Inflammatory macrophage treated with lipopolysaccharide for 1 hour (primary cell): ENCODE data around the gene NMU.
"Not testable (repeated sequence)": the region's sequence is repeated elsewhere in the genome, so short reads cannot be mapped to it uniquely, and the experiment has no call there.

Experiments used
- DNase-seq, 2 donors: peaks; one replicate each; pipeline ENCODE4 v3.0.0-alpha.2; 2020 to 2022

The NMU gene

GRCh38 chr4:55635741-55636655 lies at the start of gene NMU:
Gene NMU, minus strand, starts transcription at chr4:55636298. Its CDS starts 106 bp downstream, at chr4:55636192.
- DNase-seq, result no peak

DNA sequence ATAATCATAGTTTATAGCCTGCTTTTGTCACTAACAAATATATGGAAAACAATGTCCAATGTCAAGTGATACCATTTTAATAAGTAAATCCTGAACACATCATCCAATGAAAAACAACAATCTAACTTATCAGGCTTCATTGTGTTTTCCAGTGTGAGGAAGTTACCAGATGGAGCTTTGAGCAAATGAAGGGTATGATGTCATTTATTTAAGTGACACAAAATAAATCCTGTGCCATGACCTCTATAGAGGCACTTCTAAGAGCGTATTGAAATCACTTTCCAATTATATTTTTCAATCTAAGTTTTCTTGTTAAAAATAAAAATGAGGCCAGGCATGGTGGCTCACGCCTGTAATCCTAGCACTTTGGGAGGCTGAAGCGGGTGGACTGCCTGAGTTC lies 48.2 kb upstream of the NMU start:
- no peak for DNase-seq

DNA sequence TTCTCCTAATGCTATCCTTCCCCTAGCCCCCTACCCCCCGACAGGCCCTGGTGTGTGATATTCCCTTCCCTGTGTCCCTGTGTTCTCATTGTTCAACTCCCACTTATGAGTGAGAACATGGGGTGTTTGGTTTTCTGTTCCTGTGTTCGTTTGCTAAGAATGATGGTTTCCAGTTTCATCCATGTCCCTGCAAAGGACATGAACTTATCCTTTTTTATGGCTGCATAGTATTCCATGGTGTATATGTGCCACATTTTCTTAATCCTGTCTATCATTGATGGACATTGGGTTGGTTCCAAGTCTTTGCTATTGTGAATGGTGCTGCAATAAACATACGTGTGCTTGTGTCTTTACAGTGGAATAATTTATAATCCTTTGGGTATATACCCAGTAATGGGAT lies 46.7 kb upstream of the NMU start:
- not testable (repeated sequence) for DNase-seq

GRCh38 chr4:55682295-55682694 lies 46.2 kb upstream of the NMU start:
- DNase-seq, result no peak

GRCh38 chr4:55681430-55681829 lies 45.3 kb upstream of the NMU start:
- DNase-seq, result no peak

- DNase-seq, result no peak
Observed at GRCh38 chr4:55675196-55675793, 39.2 kb upstream of the NMU start.

- no peak for DNase-seq
Observed at GRCh38 chr4:55673424-55673823, 37.3 kb upstream of the NMU start.

DNA sequence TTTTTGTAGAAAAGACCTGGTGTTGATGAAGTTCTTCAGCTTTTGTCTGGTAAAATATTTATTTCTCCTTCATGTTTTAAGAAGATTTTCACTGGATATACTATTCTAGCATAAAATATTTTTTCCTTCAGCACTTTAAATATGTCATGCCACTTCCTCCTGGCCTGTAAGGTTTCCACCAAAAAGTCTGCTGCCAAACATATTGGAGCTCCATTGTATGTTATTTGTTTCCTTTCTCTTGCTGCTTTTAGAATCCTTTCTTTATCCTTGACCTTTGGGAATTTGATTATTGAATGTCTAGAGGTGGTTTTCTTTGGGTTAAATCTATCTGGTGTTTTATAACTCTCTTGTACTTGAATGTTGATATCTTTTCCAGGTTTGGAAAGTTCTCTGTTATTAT lies 35.6 kb upstream of the NMU start:
- DNase-seq, result no peak

DNA sequence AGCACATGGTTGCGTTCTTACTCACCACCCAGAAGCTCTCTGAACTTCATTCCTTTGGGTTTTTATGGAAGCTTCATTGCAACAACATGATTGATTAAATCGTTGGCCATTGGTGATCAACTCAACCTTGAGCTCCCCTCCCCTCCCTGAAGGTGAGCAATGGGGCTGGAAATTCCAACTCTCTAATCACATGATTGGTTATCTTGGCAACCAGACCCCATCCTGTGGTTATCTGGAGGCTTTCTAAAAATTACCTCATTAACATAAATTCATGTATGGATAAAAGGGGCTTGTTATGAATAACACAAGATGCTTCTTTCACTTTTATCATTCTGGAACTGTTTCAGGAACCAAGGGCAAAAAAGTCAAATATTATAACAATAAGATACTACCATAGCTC lies 34.6 kb upstream of the NMU start:
- no peak for DNase-seq

- DNase-seq, result no peak
Observed at GRCh38 chr4:55668449-55668848, 32.4 kb upstream of the NMU start.

DNA sequence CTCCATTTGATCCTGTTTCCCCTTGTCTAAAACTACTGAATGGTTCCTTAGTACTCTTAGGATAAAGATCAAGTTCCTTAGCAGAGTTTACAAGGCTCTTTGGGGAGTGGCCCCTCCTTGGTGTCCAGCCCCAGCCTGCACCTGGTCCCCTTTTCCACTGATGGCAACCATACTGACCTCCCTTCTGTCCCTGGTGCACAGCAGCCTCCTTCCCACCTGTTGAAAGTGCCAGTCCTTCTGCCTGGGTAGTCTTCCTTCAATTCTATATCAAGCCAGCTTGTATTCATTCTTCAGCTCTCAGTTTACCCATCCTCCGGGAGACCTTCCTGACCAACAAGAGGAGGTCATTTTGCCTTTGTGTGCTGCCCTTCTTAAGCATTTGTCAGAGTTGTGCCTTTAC lies 30.4 kb upstream of the NMU start:
- no peak for DNase-seq

DNA sequence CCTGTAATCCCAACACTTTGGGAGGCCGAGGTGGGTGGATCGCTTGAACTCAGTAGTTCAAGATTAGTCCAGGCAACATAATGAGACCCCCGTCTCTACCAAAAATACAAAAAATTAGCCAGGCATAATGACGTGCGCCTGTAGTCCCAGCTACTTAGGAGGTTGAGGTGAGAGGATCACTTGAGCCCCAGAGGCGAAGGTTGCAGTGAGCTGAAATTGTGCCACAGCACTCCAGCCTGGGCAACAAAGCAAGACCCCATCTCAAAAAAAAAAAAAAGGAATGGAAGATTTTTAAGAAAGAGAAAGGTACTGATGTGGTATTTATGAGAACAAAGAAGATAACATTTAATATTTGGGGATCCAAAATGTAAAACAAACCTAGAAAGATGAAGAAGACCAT lies 27.0 kb upstream of the NMU start:
- DNase-seq, result no peak

GRCh38 chr4:55661398-55662056 lies 25.4 kb upstream of the NMU start:
- no peak for DNase-seq

DNA sequence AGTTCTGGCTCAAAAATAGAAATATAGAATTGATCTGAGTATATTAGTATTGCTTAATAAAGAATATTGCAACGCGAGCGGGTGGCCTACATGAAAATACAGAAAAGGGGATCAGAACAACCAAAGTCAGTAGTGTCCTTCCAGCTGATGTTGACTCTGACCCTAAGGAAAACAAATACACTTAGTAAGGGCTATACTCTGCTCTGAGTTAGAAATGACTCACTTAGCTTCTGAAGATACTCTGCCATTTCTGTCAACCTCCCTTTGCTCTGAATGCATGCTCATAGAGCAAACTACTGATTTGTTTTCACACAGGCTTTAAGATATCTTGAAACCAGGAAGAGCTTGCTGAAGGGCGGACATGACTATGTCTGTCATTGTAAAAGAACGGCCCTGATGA lies 22.6 kb upstream of the NMU start:
- DNase-seq, result no peak

DNA sequence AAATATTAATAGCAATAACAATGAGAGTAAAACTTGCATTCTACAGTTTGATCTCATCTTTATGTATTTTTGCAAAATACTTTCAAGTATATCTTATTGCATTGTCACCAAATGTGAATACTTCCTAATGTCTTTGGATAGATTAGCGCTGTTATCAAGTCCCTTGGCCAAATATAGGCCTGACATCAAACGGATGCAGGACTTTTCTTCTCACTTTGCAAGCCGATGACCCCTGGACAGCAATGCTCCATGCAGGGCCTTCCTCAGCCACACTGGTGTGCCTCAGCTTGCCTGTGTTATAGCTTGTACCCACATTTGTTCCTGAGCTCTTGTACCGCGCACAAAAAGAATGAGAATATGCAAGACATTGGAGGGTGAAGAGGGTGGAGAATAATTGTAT lies 18.0 kb upstream of the NMU start:
- no peak for DNase-seq

DNA sequence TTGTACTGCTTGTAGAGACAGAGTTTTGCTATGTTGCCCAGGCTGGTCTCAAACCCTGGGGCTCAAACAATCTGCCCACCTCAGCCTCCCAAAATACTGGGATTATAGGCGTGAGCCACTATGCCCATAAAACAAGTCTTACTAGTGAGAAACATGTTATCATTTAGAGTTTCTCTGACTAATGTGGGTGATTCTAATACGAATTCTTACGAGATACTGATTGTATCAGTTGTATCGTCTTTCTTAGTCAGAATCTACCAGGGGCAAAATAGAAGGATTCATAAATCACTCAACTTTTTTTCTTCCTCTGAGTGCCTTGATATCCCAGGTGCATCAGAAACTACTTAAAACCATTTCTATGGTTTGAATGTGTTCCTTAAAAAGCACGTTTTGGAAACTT lies 14.4 kb upstream of the NMU start:
- DNase-seq, result no peak

DNA sequence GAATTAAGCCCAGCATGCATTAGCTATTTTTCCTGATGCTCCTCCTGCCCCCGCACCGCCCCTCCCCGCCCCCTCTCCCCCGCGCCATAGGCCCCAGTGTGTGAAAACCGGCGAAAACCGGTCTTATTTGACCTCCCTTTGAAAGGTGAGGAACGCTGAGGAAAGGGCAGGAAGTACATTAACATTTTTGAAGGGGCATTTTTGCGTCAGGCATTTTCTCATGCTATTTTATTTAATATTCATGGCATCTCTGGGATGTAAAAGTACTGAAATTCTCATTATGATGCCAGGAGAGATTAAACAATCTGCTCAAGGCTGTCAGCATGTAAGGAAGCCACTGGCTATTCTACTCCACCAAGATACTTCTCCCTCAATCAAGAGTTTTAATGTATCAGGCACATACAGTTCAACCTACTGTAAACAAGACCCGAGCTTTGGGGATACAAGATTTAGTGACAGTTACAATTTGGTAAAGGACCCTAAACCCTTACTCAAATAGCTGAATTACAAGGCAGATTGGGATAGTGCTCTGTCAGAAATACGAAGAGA lies 1.2 kb upstream of the NMU start:
- no peak for DNase-seq

GRCh38 chr4:55636656-55636999 lies 530 bp upstream of the NMU start:
- DNase-seq, result no peak

- DNase-seq, result no peak
Observed at GRCh38 chr4:55635282-55635681, 816 bp downstream of the NMU start.

GRCh38 chr4:55634417-55635128 lies 1.5 kb downstream of the NMU start:
- no peak for DNase-seq

- DNase-seq, result no peak
Observed at GRCh38 chr4:55633903-55634302, 2.2 kb downstream of the NMU start.

DNA sequence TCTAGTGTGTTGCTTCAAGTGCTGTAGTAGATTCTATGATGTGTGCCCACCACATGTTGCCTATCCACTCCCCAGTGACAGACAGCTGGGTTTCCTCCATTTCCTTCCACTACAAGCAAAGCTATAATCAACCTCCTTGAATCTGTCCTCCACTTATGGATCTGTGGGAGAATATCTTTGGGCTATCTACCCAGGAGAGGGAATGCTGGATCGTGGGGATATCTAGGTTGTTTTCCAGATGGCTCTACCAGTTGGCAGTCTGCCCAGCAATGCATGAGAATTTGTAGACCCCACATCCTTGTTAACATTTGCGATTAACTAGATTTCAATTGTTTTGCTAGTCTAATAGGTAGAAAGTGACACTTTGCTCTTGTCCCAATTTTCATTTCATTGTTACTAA lies 10.3 kb downstream of the NMU start:
- no peak for DNase-seq

DNA sequence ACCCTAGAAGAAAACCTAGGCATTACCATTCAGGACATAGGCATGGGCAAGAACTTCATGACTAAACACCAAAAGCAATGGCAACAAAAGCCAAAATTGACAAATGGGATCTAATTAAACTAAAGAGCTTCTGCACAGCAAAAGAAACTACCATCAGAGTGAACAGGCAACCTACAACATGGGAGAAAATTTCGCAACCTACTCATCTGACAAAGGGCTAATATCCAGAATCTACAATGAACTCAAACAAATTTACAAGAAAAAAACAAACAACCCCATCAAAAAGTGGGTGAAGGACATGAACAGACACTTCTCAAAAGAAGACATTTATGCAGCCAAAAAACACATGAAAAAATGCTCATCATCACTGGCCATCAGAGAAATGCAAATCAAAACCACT lies 12.0 kb downstream of the NMU start:
- not testable (repeated sequence) for DNase-seq
